ENCODE data around the gene SLC24A4.
A peak's percentile ranks its signal among the peaks of the same experiment; 100 is the strongest.

The SLC24A4 gene

DNA sequence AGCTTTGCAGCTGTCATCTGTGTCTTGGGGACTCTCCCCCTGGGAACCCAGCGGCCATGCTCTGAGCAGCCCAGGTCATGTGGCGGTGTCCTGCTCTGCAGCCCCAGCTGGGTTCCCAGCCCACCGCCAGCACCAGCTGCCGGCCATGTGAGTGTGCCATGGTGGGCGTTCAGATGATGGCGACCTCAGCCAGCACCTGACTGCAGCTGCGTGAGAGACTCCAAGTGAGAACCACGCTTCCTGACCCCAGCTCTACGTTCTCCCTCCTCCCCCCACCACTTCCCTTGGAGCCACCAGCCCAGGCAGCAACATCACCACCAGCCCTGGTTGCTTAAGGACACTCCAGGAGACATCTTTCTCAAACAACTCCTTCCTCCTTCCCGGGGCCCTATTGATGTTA, 68.8 kb downstream of the SLC24A4 start:
- no peak for DNase-seq (ENCODE audit: low spot score)
- TF ChIP-seq, protein P1, sequence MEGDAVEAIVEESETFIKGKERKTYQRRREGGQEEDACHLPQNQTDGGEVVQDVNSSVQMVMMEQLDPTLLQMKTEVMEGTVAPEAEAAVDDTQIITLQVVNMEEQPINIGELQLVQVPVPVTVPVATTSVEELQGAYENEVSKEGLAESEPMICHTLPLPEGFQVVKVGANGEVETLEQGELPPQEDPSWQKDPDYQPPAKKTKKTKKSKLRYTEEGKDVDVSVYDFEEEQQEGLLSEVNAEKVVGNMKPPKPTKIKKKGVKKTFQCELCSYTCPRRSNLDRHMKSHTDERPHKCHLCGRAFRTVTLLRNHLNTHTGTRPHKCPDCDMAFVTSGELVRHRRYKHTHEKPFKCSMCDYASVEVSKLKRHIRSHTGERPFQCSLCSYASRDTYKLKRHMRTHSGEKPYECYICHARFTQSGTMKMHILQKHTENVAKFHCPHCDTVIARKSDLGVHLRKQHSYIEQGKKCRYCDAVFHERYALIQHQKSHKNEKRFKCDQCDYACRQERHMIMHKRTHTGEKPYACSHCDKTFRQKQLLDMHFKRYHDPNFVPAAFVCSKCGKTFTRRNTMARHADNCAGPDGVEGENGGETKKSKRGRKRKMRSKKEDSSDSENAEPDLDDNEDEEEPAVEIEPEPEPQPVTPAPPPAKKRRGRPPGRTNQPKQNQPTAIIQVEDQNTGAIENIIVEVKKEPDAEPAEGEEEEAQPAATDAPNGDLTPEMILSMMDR (IDR thresholded peaks at IDR 0.05; ENCODE audit: extremely low read depth, insufficient read depth, missing control alignments), result no peak
- in situ Hi-C loops (cut with MboI; ENCODE audit: low pct_unique_long_range_greater_than_20kb, low sequenced_read_pairs, unreplicated experiment), result no loop called here

DNA sequence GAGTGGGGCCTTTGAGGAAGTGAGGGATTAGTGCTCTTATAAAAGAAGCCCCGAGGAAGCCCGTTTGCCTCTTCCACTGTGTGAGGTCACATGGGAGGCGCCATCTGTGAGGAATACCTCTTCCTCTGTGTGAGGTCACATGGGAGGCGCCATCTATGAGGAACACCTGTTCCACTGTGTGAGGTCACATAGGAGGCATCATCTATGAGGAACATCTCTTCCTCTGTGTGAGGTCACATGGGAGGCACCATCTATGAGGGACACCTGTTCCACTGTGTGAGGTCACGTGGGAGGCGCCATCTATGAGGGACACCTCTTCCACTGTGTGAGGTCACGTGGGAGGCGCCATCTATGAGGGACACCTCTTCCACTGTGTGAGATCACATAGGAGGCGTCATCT, 69.7 kb downstream of the SLC24A4 start:
- TF ChIP-seq, protein P1 (IDR thresholded peaks at IDR 0.05; ENCODE audit: extremely low read depth, insufficient read depth, missing control alignments), result no peak
- no peak for DNase-seq (ENCODE audit: low spot score)
- in situ Hi-C loops (cut with MboI; ENCODE audit: low pct_unique_long_range_greater_than_20kb, low sequenced_read_pairs, unreplicated experiment), result no loop called here

DNA sequence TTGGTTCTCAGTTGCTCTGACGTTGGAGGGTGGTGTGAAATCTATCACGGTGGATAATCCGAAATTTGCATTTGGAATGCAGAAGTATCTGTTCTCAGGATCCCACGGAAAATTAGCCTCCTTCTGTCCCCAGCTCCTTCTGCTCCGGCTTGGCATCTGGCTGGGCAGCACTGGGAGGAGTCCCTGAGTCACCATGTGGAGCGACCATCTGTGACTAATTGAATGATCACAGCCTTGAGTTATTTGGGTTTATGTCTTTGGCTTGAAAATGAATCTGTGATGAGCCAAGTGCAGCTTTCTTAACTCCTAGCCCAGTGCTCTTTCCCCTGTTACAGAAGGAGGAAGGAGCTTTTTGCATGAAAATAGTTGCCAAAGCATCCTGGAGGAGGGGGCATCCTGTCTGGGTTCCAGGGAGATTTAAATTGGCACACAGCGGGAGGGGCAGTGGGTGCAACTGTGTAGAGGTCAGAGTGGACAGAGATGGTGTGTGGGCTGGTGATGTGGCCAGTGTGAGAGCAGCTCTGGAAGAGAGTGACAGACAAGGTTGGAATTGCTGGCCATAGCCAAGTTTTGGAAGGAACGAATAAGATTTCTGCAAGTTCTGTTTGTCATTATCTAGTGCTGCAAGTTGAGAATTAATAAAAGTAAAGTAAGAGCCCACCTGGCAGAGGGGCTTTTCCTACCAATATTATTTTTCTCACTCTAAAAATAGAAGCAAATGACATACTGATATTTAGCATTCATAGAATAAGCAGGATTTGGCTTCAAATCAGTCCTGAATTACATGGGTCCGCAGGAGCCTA, 74.4 kb downstream of the SLC24A4 start:
- in situ Hi-C loops (cut with MboI; ENCODE audit: low pct_unique_long_range_greater_than_20kb, low sequenced_read_pairs, unreplicated experiment), result no loop called here
- DNase-seq (ENCODE audit: low spot score), result no peak
- TF ChIP-seq, protein P1 (IDR thresholded peaks at IDR 0.05; ENCODE audit: extremely low read depth, insufficient read depth, missing control alignments), result no peak

DNA sequence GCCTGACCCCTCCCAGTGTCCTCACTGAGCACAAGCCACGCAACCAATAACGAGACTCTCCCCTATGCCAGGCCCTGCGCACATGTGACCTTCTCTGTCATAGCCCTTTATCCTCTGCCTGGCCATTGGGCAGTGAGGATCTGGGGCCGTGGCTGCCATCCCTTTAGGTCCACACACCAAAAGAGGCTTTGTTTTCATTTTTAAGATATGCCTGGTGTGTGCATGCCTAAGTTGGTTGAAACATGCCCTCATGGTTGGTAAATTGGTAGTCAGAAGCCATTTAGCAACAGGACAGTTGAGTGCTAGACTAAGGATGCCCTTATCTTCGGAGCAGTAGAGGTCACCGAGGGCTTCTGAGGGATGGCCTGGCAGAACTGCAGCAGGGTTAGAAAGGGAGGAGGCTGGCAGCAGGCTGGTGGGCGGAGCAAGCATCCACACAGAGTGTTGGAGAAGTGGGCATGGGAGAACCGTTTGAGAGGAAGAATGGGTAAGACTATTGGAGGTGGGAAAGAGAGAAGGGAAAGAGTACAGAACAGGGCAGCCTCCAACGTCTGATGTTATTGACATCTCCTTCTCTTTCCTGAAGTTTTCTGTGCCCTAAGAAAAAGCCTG, 75.1 kb downstream of the SLC24A4 start:
- DNase-seq (ENCODE audit: low spot score), result no peak
- in situ Hi-C loops (cut with MboI; ENCODE audit: low pct_unique_long_range_greater_than_20kb, low sequenced_read_pairs, unreplicated experiment), result no loop called here
- TF ChIP-seq, protein P1 (IDR thresholded peaks at IDR 0.05; ENCODE audit: extremely low read depth, insufficient read depth, missing control alignments), result no peak

DNA sequence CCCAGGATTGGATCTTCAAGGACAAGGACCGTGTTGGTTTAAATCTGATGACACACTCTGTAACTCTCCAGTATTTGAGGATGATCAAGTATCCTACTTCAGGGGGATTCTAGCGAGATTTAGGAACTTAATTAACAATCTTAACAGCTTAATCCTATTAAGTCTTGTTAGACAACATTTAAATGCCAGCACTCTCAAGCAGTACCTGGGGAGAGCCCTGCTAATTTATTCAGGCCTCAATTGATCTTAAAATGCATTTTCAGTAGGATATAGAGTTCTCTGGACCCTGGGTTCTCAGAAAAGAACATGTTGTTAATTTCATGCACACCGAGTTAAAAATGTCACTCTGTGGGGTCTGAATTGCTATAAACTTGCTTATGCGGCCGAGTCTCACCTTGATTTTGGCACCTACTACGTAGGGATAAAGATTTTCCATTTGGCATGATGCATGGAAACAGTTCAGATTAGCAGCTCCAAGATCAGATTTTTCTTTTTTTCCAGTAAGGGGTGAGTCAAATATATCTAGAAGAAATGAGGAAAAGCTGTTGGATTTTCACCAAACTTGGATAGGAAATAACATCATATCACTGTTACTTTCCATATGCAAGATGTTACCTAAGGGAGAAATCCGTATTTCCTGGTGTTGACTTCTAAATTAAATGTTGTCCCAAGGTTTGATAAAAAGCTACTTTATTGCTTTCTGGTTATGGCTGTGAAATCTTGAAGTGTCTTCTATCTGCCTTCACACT, 76.1 kb downstream of the SLC24A4 start:
- in situ Hi-C loops (cut with MboI; ENCODE audit: low pct_unique_long_range_greater_than_20kb, low sequenced_read_pairs, unreplicated experiment), result no loop called here
- no peak for DNase-seq (ENCODE audit: low spot score)
- TF ChIP-seq, protein P1 (IDR thresholded peaks at IDR 0.05; ENCODE audit: extremely low read depth, insufficient read depth, missing control alignments), result no peak

DNA sequence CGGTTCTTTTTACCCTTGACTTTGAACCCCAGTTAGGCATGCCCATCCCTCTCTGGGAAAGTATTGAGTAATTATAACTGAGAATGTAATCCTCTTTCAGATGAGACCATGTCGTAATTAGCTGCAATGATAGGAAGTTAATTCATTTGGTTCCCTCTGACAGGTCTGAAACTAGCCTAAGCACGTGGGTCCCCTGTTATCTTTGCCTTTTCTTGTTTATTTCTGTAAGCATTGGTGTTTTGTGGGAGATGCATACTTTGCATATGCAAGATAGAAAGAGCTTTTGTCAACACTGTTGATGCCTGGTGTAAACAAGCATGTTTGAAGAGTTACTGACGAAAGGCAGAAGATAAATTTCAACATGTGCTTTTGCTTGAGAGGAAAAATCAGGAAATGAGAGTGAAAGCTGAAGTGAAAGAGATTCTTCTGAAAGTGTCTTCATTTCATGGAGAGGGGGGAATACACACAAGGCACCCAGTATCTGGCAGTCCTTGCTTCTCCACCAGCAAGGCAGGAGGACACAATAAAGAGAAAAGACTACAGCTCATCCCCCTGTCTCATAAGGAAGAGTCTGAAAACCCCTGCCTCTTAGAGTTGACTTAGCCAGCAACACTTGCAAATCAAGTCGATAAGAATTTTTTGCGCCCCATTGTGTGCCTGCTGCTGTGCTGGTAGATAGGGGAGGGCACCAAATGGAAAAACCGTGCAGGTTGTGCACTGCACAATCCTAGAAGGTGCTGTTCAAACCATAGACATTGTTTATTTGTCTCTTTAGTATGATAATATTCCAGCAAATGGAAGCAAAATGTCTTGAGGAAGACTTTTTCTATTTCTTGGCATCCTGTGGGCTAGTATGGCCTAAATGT, 77.8 kb downstream of the SLC24A4 start:
- in situ Hi-C loops (cut with MboI; ENCODE audit: low pct_unique_long_range_greater_than_20kb, low sequenced_read_pairs, unreplicated experiment), result no loop called here

More for the DNA sequence above, 77.8 kb downstream of the SLC24A4 start:
- peak; percentile 37 for DNase-seq (ENCODE audit: low spot score)
- TF ChIP-seq, protein P1 (IDR thresholded peaks at IDR 0.05; ENCODE audit: extremely low read depth, insufficient read depth, missing control alignments), result no peak
